Nucleus accumbens (tissue), 56 donors: ENCODE measurements around the gene OBSCN.

Source experiments
- DNase-seq, 56 donors: peaks; one replicate each; lab custom pipeline; 2025; lab: John Stamatoyannopoulos, UW

The OBSCN gene

GRCh38 chr1:228362141-228362883 is 154.5 kb downstream of the OBSCN start:
- DNase-seq: no peak

GRCh38 chr1:228362884-228363450 is 155.1 kb downstream of the OBSCN start:
- no peak for DNase-seq

GRCh38 chr1:228363686-228364067 is 155.8 kb downstream of the OBSCN start:
- no peak for DNase-seq

DNA sequence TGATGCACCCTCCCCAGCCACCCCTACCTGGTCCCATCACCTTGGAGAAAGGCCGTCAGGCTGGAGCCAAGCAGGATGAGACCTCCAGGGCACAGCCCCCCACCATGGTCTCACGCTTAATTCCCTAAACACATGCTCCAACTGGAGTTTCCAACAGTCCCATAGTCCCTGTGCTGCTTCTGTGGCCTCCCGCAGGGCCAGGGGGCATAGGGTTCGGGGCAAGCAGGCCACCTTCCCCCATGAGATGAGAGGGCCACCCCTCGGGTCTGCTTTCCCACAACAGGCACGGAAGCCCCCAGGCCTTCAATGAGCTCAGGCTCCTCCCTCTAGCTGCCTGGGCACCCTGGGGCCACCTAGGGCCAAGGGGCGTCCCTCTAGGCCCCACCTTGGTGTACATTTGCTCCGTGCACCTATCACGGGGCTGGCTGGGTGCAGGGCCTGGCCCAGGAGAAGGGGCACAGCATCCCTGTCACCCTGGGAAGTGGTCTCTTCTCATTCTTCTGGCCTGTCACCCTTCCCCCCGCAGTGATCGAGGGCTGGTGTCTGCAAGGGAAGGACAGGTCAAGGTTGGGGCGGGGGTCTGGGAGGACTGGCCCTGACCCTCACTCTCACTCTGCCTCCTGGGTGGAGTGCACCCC is 156.3 kb downstream of the OBSCN start:
- DNase-seq: no peak

GRCh38 chr1:228364706-228365213 is 156.9 kb downstream of the OBSCN start:
- no peak for DNase-seq

DNA sequence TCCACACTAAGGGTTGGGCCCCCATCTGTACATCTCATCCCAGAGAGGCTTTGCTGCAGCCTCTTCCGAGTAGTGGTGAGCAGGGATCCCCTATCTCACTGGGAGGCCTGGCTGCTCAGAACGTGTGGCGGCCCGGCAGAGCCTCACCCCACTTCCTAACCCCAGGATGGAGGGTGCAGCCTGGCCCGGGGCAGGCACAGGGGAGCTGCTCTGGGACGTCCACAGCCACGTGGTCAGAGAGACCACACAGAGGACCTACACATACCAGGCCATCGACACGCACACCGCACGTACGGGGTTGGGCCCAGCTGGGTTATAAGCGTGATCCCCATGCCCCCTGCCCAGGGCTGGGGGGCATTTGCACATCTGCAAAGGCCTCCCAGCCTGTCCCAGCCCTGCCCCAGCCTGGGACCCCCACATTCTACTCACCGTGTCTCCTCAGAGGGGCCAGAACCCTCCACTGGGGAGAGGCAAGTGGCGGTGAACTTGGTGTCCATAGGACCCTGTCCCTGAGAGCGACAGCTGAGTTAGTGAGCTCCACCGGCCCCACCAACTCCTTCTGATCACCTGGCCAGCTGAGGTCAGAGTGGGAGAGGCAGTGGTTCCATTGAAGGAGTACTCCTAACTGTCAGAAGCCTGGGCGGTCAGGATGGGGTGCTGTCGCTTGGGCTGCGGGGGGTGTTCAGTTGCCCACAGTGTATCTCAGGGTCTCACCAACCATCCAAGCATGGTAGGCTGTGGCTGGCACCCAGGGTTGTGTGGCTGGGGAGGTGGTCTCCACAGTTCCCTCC is 157.6 kb downstream of the OBSCN start:
- DNase-seq: no peak

DNA sequence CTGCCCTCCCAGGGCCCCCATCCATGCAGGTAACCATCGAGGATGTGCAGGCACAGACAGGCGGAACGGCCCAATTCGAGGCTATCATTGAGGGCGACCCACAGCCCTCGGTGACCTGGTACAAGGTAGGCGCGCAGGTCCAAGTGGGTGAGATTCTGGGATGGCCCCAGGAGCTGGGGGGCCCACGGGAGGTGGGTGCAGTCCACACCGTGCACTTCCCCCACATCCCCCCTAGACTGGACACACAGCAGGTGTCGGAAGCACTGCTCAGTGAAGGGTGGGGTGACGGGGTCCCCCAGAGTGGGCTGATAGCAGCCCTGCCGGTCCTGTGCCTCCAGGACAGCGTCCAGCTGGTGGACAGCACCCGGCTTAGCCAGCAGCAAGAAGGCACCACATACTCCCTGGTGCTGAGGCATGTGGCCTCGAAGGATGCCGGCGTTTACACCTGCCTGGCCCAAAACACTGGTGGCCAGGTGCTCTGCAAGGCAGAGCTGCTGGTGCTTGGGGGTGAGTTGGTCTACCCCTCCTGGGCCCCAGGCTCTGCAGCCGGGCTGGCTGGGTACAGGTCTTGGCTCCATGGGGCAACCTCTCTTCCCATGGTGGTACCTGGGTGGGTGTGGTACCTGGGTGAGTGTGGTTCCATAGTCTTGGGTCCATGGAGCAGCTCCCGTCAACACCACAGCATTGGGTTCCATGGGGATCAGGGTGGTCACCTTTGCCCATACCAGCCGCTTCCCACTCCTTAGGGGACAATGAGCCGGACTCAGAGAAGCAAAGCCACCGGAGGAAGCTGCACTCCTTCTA is 158.4 kb downstream of the OBSCN start:
- no peak for DNase-seq

DNA sequence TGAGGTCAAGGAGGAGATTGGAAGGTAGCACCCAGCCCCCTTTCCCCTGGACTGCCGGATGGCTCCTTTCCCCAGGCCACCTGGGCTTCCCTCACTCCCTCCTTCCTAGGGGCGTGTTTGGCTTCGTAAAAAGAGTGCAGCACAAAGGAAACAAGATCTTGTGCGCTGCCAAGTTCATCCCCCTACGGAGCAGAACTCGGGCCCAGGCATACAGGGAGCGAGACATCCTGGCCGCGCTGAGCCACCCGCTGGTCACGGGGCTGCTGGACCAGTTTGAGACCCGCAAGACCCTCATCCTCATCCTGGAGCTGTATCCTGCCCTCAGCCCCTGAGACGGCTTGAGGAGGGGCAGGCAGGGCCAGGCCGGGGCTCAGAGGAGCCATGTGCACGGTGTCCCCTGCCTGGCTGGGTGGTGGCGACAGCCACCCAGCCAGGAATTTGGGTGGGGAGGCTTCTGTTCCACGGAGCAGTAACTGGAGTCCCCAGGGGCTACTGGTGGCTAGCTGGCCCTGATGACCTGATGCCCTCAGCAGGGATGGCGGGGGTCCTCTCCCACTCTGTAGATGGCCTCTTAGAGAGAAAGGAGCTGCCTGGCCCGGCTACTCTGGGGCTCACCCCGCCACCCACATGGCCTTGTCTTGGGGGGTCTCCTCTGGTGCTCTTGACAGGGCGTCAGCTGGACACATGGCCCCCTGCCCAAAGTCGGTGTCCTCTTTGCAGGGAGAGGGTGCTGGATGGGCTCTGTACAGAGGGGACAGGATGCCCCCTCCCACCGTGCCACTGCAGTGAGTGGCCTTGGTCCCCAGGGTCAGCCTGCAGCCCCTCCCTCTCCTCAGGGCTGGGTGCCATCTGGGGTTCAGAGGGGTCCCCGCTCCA is 159.3 kb downstream of the OBSCN start:
- no peak for DNase-seq

DNA sequence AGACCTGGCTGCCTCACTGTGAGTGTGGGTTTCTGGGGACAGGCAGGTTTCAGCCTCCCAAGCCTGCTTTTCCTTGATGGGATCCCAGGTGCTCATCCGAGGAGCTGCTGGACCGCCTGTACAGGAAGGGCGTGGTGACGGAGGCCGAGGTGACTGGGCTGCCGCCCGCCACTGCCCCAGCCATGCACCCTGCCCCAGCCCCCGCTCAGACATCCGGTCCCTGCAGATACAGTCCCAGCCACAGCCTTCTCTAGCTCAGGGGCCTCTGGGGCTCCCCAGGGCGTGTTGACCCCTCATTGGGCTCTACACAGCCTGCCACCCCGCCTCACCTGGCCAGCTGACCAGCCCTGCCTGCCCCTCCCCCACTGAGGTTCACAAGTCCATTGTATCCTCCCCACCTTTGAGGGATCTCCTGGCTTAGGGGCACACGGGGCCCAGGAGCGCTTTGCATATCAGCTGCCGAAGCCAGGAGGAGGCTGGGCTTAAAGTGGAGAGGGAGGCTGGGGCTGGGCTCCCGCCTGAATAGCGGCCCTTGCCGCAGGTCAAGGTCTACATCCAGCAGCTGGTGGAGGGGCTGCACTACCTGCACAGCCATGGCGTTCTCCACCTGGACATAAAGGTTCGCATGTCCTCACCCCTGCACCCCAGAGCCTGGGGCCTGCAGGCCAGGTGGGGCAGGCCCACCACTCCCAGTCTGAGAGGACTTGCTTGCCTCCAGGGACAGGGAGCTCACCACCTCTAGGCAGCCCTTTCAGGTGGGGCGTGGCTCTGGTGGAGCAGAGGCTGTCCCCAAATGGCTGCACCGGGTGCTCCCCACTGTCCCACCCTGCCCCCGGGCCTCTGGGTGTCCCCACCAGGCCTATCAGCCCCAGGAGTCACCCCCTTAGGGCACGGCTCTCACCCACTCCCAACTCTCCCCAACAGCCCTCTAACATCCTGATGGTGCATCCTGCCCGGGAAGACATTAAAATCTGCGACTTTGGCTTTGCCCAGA is 160.3 kb downstream of the OBSCN start:
- no peak for DNase-seq

- DNase-seq: no peak
Observed at GRCh38 chr1:228368801-228369607, 161.2 kb downstream of the OBSCN start.

- no peak for DNase-seq
Observed at GRCh38 chr1:228369608-228370438, 162.0 kb downstream of the OBSCN start.

DNA sequence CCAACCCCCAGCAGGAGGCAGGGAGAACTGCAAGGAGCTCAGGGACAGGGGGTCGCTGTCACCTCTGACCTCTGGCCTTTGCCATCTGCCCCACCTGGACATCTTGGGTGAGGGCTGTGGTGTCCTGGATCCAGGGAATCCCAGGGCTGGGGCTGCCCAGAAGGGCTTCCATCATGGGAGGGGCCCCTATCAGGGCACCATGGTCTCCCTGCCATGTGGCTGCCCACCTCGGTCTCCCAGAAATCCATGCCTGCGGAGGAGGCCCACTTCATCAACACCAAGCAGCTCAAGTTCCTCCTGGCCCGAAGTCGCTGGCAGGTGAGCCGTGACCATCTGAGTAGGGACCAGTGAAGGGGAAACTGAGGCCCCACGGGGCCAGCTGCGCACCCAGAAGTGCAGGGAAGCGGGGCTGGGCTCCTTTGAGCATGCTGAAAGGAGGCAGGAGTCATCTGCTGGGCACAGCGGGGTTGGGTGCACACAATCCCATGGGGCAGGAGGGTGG is 162.6 kb downstream of the OBSCN start:
- DNase-seq: no peak

- DNase-seq: no peak
Observed at GRCh38 chr1:228370941-228371740, 163.3 kb downstream of the OBSCN start.

DNA sequence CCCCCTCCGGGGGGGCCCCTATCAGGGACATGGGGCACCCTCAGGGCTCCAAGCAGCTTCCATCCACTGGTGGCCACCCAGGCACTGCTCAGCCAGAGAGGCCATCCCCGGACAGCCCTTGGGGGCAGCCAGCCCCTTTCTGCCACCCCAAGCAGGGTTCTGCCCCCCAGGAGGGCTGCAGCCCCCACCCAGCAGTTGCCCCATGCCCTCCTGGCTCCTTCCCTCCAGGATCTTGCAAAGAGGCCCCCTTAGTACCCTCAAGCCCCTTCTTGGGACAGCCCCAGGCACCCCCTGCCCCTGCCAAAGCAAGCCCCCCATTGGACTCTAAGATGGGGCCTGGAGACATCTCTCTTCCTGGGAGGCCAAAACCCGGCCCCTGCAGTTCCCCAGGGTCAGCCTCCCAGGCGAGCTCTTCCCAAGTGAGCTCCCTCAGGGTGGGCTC is 163.9 kb downstream of the OBSCN start:
- DNase-seq: no peak
